ENCODE data around the gene DDT. TPM values are rescaled to one million over a fixed set of nuclear protein-coding genes. Genes with fewer than 3 reads are reported as not detected.
A peak's percentile ranks its signal among the peaks of the same experiment; 100 is the strongest.

The DDT gene
- total and polyA plus RNA-seq, 2 donors (not counting 3 experiments of a cell fraction or from before 2014, with no cell fraction given): 106 to 205 TPM

DNA sequence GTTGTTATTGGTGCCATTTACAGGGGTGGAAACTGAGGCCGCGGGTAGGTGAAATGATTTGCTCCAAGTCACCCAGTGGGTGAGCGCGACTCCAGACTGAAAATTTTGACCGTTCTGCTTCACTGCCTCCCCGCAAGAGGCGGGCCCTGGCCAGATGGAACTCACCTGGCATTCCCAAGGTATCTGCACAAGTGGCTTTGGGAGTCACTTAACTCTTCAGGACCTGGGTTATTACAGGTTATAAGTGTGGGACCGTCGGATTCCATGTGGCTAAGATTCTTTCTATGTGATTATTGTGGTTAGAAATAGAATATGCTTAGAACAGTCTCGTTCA, 37.5 kb upstream of the DDT start:
- dilution Hi-C loops (cut with MboI; ENCODE audit: extremely low pct_ligation_motif_present, low sequenced_read_pairs) (no loop called here), intact Hi-C loops (cut with micrococcal nuclease) (loop anchor here (1.0 to 5.0 kb wide), 2 partner anchors 49 to 146 kb away; no protein-coding TSS in a partner anchor)
- Histone ChIP-seq H3K27ac (ENCODE audit: insufficient read depth, low read depth, low read length) (peak overlapping the region; percentile 46), H3K27me3 (ENCODE audit: control insufficient read depth in 2 of 2, insufficient read depth in 2 of 2, low read length in 2 of 2) (no peaks in the 10 kb centered on the region), H3K9ac (replicated peaks; ENCODE audit: extremely low read depth, insufficient read depth, low read length) (peak overlapping the region; percentile 77), H3K4me1 (ENCODE audit: control insufficient read depth, extremely low read depth, insufficient read depth, low read length) (peaks cover 5% of the 10 kb centered on the region), H3K36me3 (ENCODE audit: control insufficient read depth in 2 of 2, extremely low read depth in 1 of 2, insufficient read depth in 2 of 2, low read length in 2 of 2) (no peaks in the 10 kb centered on the region), H3K9me1 (replicated peaks; ENCODE audit: control insufficient read depth, extremely low read depth, insufficient read depth, low read length) (no peaks in the 10 kb centered on the region), H2AFZ (ENCODE audit: low read depth, low read length) (peak overlapping the region; percentile 81), H3K9me3 (replicated peaks; ENCODE audit: control insufficient read depth, insufficient read depth, low read length) (no peaks in the 10 kb centered on the region), H3K4me2 (ENCODE audit: insufficient read depth, low read length) (peak overlapping the region; percentile 78), H3K4me3 (replicated peaks in 1 of 3; ENCODE audit: insufficient read depth in 1 of 3, low read depth in 1 of 3, low read length in 3 of 3) (peak overlapping the region; percentile 78 to 93 (median 88)), H4K20me1 (replicated peaks; ENCODE audit: control insufficient read depth, extremely low read depth, insufficient read depth, low read length) (no peaks in the 10 kb centered on the region), H3K79me2 (ENCODE audit: control insufficient read depth, insufficient read depth, low read length) (peaks cover 34% of the 10 kb centered on the region)
- TF ChIP-seq FOS (IDR thresholded peaks at IDR 0.05; ENCODE audit: borderline replicate concordance, insufficient read depth, low read length): no peak
- no peak for TF ChIP-seq POLR2A (IDR thresholded peaks at IDR 0.05; ENCODE audit: low read depth, low read length)
- no peak for TF ChIP-seq POLR2AphosphoS5 (IDR thresholded peaks at IDR 0.05; ENCODE audit: insufficient read depth, low read depth, low read length)
- no peak for TF ChIP-seq JUN (IDR thresholded peaks at IDR 0.05; ENCODE audit: borderline replicate concordance, insufficient read depth, insufficient read length, low read depth)
- TF ChIP-seq, protein P1, sequence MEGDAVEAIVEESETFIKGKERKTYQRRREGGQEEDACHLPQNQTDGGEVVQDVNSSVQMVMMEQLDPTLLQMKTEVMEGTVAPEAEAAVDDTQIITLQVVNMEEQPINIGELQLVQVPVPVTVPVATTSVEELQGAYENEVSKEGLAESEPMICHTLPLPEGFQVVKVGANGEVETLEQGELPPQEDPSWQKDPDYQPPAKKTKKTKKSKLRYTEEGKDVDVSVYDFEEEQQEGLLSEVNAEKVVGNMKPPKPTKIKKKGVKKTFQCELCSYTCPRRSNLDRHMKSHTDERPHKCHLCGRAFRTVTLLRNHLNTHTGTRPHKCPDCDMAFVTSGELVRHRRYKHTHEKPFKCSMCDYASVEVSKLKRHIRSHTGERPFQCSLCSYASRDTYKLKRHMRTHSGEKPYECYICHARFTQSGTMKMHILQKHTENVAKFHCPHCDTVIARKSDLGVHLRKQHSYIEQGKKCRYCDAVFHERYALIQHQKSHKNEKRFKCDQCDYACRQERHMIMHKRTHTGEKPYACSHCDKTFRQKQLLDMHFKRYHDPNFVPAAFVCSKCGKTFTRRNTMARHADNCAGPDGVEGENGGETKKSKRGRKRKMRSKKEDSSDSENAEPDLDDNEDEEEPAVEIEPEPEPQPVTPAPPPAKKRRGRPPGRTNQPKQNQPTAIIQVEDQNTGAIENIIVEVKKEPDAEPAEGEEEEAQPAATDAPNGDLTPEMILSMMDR (IDR thresholded peaks at IDR 0.05; ENCODE audit: extremely low read depth in 1 of 2, insufficient read depth in 1 of 2, low read depth in 1 of 2, low read length in 2 of 2): no peak
- TF ChIP-seq GATA2 (IDR thresholded peaks at IDR 0.05; ENCODE audit: insufficient read depth, insufficient read length, low read depth, low read length): no peak
- no peak for TF ChIP-seq MYC (IDR thresholded peaks at IDR 0.05; ENCODE audit: low read depth, low read length)
- TF ChIP-seq EZH2 (IDR thresholded peaks at IDR 0.05; ENCODE audit: borderline replicate concordance, low read depth, low read length, severe bottlenecking): no peak
- TF ChIP-seq, protein P2, sequence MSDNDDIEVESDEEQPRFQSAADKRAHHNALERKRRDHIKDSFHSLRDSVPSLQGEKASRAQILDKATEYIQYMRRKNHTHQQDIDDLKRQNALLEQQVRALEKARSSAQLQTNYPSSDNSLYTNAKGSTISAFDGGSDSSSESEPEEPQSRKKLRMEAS (IDR thresholded peaks at IDR 0.05; ENCODE audit: insufficient read depth, insufficient read length): no peak
- no TSS peak for BruUV-seq (replicated peaks)
- CTCF ChIA-PET: interaction anchor here (0.7 to 1.1 kb wide), 3 partner anchors 34 to 163 kb away, joined by 3 to 4 read pairs (median 3); no protein-coding TSS in a partner anchor
- no peak for DNase-seq (ENCODE audit: low read depth, low spot score)
- POLR2A ChIA-PET: no interaction called here
- FAIRE-seq: peak; percentile 47
